DLD1 (cell line): ENCODE measurements around the gene DBH.

Experiments
- in situ Hi-C: cut with HindIII; loops from 2 replicates; pipeline ENCODE4 v1.10.0; 2017; ENCODE audit warnings: low sequenced_read_pairs

The DBH gene

GRCh38 chr9:133680976-133681657 lies 45.0 kb downstream of the DBH start:
- in situ Hi-C loops: no loop called here

GRCh38 chr9:133681658-133682306 lies 45.6 kb downstream of the DBH start:
- in situ Hi-C loops: no loop called here

- in situ Hi-C loops: no loop called here
Observed at GRCh38 chr9:133682818-133683585, 46.8 kb downstream of the DBH start.

- in situ Hi-C loops: no loop called here
Observed at GRCh38 chr9:133683586-133684120, 47.5 kb downstream of the DBH start.

DNA sequence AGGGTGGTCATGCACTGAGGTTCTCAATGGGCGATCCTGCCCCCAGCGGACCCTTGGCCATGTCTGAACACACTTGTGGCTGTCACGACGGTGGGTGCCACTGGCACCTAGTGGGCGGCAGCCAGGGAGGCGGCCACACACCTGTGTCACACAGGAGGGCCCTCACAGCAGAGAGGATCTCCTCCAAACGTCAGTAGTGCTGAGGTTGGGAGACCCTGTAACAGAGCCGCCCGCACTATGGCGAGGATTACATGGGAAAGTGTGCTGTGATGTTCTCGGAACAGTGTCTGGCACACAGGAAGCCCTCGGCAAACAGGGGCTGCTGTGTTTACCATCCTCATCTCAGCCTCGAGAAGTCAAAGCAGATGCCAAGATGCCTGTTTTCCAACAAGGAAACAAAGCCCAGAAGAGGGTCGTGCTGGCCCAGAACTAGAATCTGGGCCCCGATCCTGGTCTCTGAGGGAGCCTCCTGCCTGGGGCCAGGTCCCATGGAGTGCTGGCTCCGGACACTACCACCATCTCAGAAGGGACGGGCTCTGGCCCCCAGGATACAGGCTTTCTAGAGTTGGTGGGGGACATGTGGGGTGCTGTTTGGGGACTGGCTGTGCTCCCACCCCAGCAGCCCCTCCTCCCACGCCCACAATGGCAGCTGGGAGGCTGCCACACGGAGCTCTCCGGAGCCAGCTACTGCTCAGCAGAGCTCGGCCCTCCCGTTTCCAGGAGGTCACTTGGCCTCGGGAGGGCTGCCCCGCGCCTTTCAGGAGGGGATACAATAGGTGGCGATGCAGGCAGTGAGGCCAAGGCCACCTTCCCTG lies 48.2 kb downstream of the DBH start:
- in situ Hi-C loops: no loop called here

- in situ Hi-C loops: no loop called here
Observed at GRCh38 chr9:133684936-133685361, 48.8 kb downstream of the DBH start.

- in situ Hi-C loops: no loop called here
Observed at GRCh38 chr9:133685653-133686609, 49.8 kb downstream of the DBH start.

DNA sequence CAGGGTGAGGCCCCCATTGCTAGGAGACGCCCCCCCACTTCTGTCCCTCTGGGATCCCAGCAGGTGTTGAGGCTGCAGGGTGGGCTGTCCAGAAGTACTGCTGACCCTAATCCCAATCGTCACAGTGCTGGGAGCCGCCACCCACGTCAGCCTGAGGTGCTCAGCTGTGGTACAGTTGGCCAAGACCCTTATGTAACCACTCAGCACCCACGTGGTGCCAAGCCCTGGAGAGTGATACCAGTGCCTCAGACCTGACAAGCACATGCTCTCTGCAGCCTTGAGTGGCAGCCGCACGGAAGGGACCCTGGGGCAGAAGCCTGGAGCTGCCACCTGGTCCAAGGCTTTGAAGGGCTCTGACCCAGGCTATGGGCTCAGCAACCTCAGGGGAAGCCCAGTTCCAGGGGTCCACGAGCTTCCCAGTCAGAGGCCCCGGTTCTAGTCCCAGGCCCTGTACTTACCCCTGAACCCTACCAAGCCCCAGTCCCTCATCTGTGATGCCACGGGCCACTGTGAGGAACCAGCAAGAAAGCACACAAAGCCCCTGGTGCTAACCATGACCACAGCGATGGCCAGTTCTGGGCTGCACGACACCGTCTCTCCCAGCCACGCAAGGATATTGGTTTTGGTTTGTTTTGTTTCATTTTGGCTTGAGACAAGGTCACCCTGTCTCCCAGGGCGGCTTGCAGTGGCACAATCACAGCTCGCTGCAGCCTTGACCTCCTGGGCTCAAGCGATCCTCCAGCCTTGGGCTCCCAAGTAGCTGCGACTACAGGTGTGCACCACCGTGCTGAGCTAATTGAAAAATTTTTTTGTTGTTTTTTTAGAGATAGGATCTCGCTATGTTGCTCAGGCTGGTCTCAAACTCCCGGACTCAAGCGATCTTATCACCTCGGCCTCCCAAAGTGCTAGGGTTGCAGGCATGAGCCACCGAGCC lies 50.7 kb downstream of the DBH start:
- in situ Hi-C loops: no loop called here

GRCh38 chr9:133687856-133688761 lies 51.9 kb downstream of the DBH start:
- in situ Hi-C loops: no loop called here

DNA sequence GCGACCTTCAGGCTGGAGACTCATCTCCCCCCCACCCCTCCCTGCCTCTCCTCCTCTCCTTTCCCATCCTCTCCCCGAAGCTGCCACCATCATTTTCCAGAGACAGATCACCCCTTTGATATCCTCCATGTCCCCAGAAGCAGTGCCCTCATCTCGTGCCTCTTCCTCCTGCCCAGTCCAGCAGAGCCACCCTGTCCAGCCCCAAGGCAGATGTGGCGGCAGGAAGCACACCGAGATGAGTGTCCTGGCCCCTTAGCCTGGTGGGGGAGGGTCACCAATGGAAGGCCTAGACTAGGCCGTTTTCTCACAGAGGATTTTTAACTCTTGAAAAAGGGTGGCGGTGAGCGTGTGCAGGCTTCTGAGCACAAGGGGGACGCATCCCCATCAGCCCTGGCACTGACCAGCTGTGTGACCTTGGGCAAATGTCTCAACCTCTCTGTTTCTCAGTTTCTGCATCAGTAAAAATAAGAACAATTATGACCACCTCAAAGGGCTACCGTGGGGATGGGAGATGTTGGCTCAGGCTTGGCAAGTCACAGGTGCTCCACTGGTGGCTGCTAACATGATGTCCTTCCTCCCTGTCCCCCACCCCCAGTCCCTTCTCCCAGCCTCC lies 53.1 kb downstream of the DBH start:
- in situ Hi-C loops: no loop called here

DNA sequence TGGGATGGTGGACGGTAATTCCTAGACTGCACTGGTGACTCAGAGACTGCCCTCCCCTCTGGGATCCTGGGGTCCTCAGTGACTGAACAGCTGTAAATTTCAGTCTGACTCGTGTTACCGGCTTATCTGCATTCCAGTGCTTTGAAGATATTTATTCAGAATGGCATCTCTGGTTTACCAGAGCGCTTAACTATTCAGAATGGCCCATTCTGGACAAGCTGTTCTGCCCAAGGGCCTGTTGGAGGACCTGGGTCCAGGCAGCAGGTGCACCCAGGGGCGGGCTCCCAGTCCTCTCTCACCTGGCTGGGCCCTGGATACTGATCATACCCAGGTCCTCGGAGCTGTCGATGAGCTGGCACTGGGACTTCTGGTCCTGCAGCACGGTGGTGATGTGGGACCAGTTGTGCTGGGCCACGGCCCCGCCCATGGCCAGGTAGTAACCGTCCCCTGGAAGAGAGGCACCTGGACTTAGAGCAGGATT lies 54.0 kb downstream of the DBH start:
- in situ Hi-C loops: no loop called here

DNA sequence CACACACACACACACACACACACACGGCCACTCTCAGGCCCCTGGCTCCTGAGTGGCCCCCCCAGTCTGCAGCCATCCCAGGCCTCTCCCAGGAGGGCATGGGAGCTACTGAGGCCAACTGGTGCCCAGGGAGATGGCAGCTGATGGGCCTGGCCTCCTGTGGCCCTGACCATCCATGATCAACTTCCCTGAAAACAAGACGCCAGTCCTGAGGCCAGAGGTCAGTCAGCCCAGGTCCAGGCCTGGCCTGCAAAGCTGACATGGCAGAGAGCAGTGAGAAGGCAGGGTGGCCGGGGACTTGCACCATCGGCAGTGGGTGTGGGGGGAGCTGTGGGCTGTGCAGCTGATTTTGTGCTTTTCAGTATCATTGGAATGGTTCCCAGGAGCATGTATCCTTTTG lies 55.0 kb downstream of the DBH start:
- in situ Hi-C loops: no loop called here

GRCh38 chr9:133691626-133692363 lies 55.6 kb downstream of the DBH start:
- in situ Hi-C loops: no loop called here

GRCh38 chr9:133692364-133692985 lies 56.3 kb downstream of the DBH start:
- in situ Hi-C loops: no loop called here

DNA sequence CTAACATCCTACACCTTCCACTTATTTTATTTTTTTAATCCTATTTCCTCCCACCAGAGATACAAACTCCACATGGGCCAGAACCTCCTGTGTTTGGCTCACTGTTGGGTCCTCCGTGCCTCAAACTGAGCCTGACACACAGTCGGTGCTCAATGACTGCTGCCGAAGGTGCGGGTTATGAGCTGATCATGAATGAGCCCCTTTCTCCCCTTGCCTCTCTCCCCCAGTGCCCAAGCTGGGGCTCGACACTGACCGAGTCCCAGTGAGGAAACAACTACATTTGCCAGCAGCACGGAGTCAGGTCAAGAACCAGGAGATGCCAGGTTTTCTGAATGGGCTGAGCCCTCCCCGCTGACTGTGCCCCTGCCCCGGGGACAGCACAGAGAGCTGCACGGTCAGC lies 57.0 kb downstream of the DBH start:
- in situ Hi-C loops: no loop called here
